GM19324 (cell line): Measurements from ENCODE around the gene TANGO6.
"Not testable (repeated sequence)": the region's sequence is repeated elsewhere in the genome, so short reads cannot be mapped to it uniquely, and the experiment has no call there.

ENCODE experiments used
- ATAC-seq: cut with Tn5 transposase; IDR thresholded peaks from one replicate; pipeline ENCODE4 v1.9.1; 2021; ENCODE audit warnings: mild to moderate bottlenecking, moderate library complexity; ENCODE audit not compliant: unreplicated experiment, low FRiP score

Gene TANGO6

GRCh38 chr16:69048328-69049120, 205.2 kb downstream of the TANGO6 start:
- ATAC-seq, result no peak

GRCh38 chr16:69049146-69049545, 205.8 kb downstream of the TANGO6 start:
- no peak for ATAC-seq

GRCh38 chr16:69049603-69050375, 206.5 kb downstream of the TANGO6 start:
- no peak for ATAC-seq

GRCh38 chr16:69051517-69051830, 208.1 kb downstream of the TANGO6 start:
- not testable (repeated sequence) for ATAC-seq

GRCh38 chr16:69055008-69055407, 211.7 kb downstream of the TANGO6 start:
- ATAC-seq, result no peak

GRCh38 chr16:69055980-69056379, 212.6 kb downstream of the TANGO6 start:
- ATAC-seq, result no peak

- no peak for ATAC-seq
These were observed 213.1 kb downstream of the TANGO6 start for GRCh38 chr16:69056421-69056820.

GRCh38 chr16:69057400-69058378, 214.4 kb downstream of the TANGO6 start:
- no peak for ATAC-seq

GRCh38 chr16:69063491-69063890, 220.2 kb downstream of the TANGO6 start:
- ATAC-seq, result not testable (repeated sequence)

GRCh38 chr16:69064124-69064763, 220.9 kb downstream of the TANGO6 start:
- no peak for ATAC-seq

GRCh38 chr16:69064764-69065313, 221.5 kb downstream of the TANGO6 start:
- no peak for ATAC-seq

- no peak for ATAC-seq
These were observed 226.2 kb downstream of the TANGO6 start for GRCh38 chr16:69069504-69069903.

- no peak for ATAC-seq
These were observed 227.7 kb downstream of the TANGO6 start for GRCh38 chr16:69071036-69071435.

GRCh38 chr16:69072640-69072974, 229.3 kb downstream of the TANGO6 start:
- ATAC-seq, result no peak

- ATAC-seq, result no peak
These were observed 229.9 kb downstream of the TANGO6 start for GRCh38 chr16:69073181-69073702.

GRCh38 chr16:69077251-69077650, 233.9 kb downstream of the TANGO6 start:
- no peak for ATAC-seq

- ATAC-seq, result no peak
These were observed 234.7 kb downstream of the TANGO6 start for GRCh38 chr16:69078073-69078472.

- no peak for ATAC-seq
These were observed 236.4 kb downstream of the TANGO6 start for GRCh38 chr16:69079697-69080096.

GRCh38 chr16:69083306-69083941, 240.1 kb downstream of the TANGO6 start:
- ATAC-seq, result no peak
